Naive thymus-derived CD4-positive, alpha-beta T cell (primary cell): ENCODE measurements around the gene SLC1A7. TPM values are rescaled to one million over a fixed set of nuclear protein-coding genes. Genes with fewer than 3 reads are reported as not detected.
"Not testable (repeated sequence)": the region's sequence is repeated elsewhere in the genome, so short reads cannot be mapped to it uniquely, and the experiment has no call there.

ENCODE experiments used
- ATAC-seq: fragments of 150-1000 bp; cut with Tn5 transposase; 2 replicates; pipeline ENCODE4 v1.10.0; 2021; ENCODE audit warnings: mild to moderate bottlenecking, moderate library complexity
- CTCF ChIA-PET: fragments of 350-600 bp; sonication (Branson Sonifier 250); formaldehyde crosslinking; loops from one replicate; lab custom pipeline; 2021; ENCODE audit warnings: antibody characterized with exemption; lab: Charles Lee
- POLR2A ChIA-PET: fragments of 350-600 bp; sonication (Branson Sonifier 250); formaldehyde crosslinking; loops from one replicate; lab custom pipeline; 2021; ENCODE audit warnings: antibody characterized with exemption, inconsistent platforms; lab: Charles Lee
- DNase-seq, 9 donors: peaks; one replicate each; pipeline versions ENCODE4 v3.0.0 to v3.0.0-alpha.2; 2020 to 2022; ENCODE audit warnings: mixed read lengths in 1 of 9
- H3K27ac ChIP-seq: one replicate; pipeline ENCODE4 v1.7.0; 2013; ENCODE audit warnings: mild to moderate bottlenecking, low read depth, low read length, moderate library complexity
- H3K27me3 ChIP-seq, 2 donors: one replicate each; pipeline ENCODE4 v1.7.0; 2013; ENCODE audit warnings: low read length in 2 of 2, mild to moderate bottlenecking in 2 of 2, moderate library complexity in 2 of 2; ENCODE audit not compliant: control insufficient read depth in 2 of 2, insufficient read depth in 2 of 2
- H3K36me3 ChIP-seq, 3 experiments: 1 replicate in 2 of 3; 2 replicates in 1 of 3; pipeline ENCODE4 v1.7.0; 2013; ENCODE audit warnings: low read length in 3 of 3, mild to moderate bottlenecking in 3 of 3, moderate library complexity in 1 of 3; ENCODE audit not compliant: insufficient read depth in 3 of 3, control insufficient read depth in 2 of 3
- H3K4me1 ChIP-seq, 2 donors: one replicate each; pipeline ENCODE4 v1.7.0; 2013; ENCODE audit warnings: low read length in 2 of 2, mild to moderate bottlenecking in 2 of 2, moderate library complexity in 1 of 2; ENCODE audit not compliant: control insufficient read depth in 2 of 2, insufficient read depth in 2 of 2
- H3K4me3 ChIP-seq: 2 replicates; pipeline ENCODE4 v1.7.0; 2013; ENCODE audit warnings: mild to moderate bottlenecking, low read length
- H3K9me3 ChIP-seq, 3 experiments: 1 replicate in 2 of 3; 2 replicates in 1 of 3; pipeline ENCODE4 v1.7.0; 2013; ENCODE audit warnings: low read length in 3 of 3; ENCODE audit not compliant: control insufficient read depth in 2 of 3
- H3K27ac Mint-ChIP-seq, 9 donors: one replicate each; pipeline ENCODE4 v1.8.0; 2020 to 2022; ENCODE audit warnings: mixed read lengths in 9 of 9, mild to moderate bottlenecking in 8 of 9, moderate library complexity in 5 of 9, inconsistent platforms in 2 of 9
- H3K27me3 Mint-ChIP-seq, 5 donors: one replicate each; pipeline ENCODE4 v1.8.0; 2021 to 2022; ENCODE audit warnings: mixed read lengths in 5 of 5, mild to moderate bottlenecking in 1 of 5
- H3K36me3 Mint-ChIP-seq, 5 donors: one replicate each; pipeline ENCODE4 v1.8.0; 2020 to 2022; ENCODE audit warnings: mixed read lengths in 5 of 5, mild to moderate bottlenecking in 3 of 5, inconsistent platforms in 1 of 5
- H3K4me1 Mint-ChIP-seq, 7 donors: one replicate each; pipeline ENCODE4 v1.8.0; 2020 to 2022; ENCODE audit warnings: mixed read lengths in 7 of 7, mild to moderate bottlenecking in 3 of 7, inconsistent platforms in 1 of 7
- H3K4me3 Mint-ChIP-seq, 10 donors: one replicate each; pipeline ENCODE4 v1.8.0; 2020 to 2022; ENCODE audit warnings: mild to moderate bottlenecking in 10 of 10, mixed read lengths in 10 of 10, moderate library complexity in 6 of 10, inconsistent platforms in 2 of 10
- H3K9me3 Mint-ChIP-seq, 11 donors: one replicate each; pipeline ENCODE4 v1.8.0; 2020 to 2022; ENCODE audit warnings: mixed read lengths in 11 of 11, mild to moderate bottlenecking in 4 of 11, inconsistent platforms in 1 of 11, moderate library complexity in 1 of 11
- intact Hi-C, 2 donors: fragments of 100-400 bp; cut with micrococcal nuclease; formaldehyde crosslinking; loops; one replicate each; pipeline ENCODE4 v1.15.1; 2023
- polyA plus RNA-seq, 2 donors: library from polyadenylated mRNA; unstranded; fragments of 300-500 nt; fragmentation: Illumina TruSeq; gene quantifications; one replicate each; pipeline ENCODE4 v1.2.3, GENCODE V29; 2021
- total RNA-seq, 6 experiments: library from RNA in 5 of 6; stranded (reverse) in 5 of 6; gene quantifications; 1 replicate in 5 of 6; 2 replicates in 1 of 6; pipeline ENCODE4 v1.2.3 and lab custom pipeline; 2021 to 2026

The SLC1A7 gene
- total RNA-seq (1 to 10 TPM in 1 of 5 experiments, under 1 TPM in 1, not detected in 3; 0.16 to 1.8 TPM), polyA plus RNA-seq (not detected), total RNA-seq (lab: John Stamatoyannopoulos, UW) (not detected)

- no peaks in the 10 kb centered on the region for H3K4me1 ChIP-seq
- peaks cover 1 to 9% (median 7%) of the 10 kb centered on the region in 11 donors for H3K9me3 Mint-ChIP-seq
- ATAC-seq (no peak), DNase-seq (no peak)
- H3K4me1 Mint-ChIP-seq, result peaks cover 0 to 2% (median 0%) of the 10 kb centered on the region in 7 donors
- no peaks in the 10 kb centered on the region for H3K36me3 ChIP-seq
- intact Hi-C loops, result no loop called here
- no peak within 1 kb of the TSS for H3K27ac ChIP-seq
- CTCF ChIA-PET, result no interaction called here
- POLR2A ChIA-PET, result no interaction called here
- H3K27me3 ChIP-seq, result no peaks in the 10 kb centered on the region
- H3K4me3 Mint-ChIP-seq, result no peak within 1 kb of the TSS
- H3K27me3 Mint-ChIP-seq, result peaks cover 0 to 4% (median 0%) of the 10 kb centered on the region in 5 donors
- H3K4me3 ChIP-seq, result no peak within 1 kb of the TSS
- peaks cover 0 to 5% (median 4%) of the 10 kb centered on the region in 5 donors for H3K36me3 Mint-ChIP-seq
- no peak within 1 kb of the TSS for H3K27ac Mint-ChIP-seq
- peaks cover 0 to 8% (median 0%) of the 10 kb centered on the region in 3 experiments for H3K9me3 ChIP-seq
Observed at GRCh38 chr1:53142226-53142853, at the start of gene SLC1A7. Gene SLC1A7, minus strand, starts transcription at chr1:53142638. Its CDS starts 189 bp downstream, at chr1:53142449.

GRCh38 chr1:53190210-53190611 lies 47.8 kb upstream of the SLC1A7 start:
- no peak for DNase-seq
- ChIA-PET POLR2A (no interaction called here), CTCF (no interaction called here)
- Histone ChIP-seq H3K4me3 (no peak overlapping the region), H3K27ac (no peak overlapping the region), H3K36me3 (no peaks in the 10 kb centered on the region), H3K4me1 (no peaks in the 10 kb centered on the region), H3K27me3 (no peaks in the 10 kb centered on the region), H3K9me3 (no peaks in the 10 kb centered on the region)
- Mint-ChIP-seq H3K27ac (no peak overlapping the region), H3K36me3 (no peaks in the 10 kb centered on the region), H3K9me3 (peaks cover 0 to 4% (median 0%) of the 10 kb centered on the region in 11 donors), H3K4me3 (no peak overlapping the region), H3K27me3 (peaks cover 0 to 15% (median 6%) of the 10 kb centered on the region in 5 donors), H3K4me1 (no peaks in the 10 kb centered on the region)
- intact Hi-C loops, result no loop called here
- no peak for ATAC-seq

- no peak for ATAC-seq
- Mint-ChIP-seq H3K4me1 (no peaks in the 10 kb centered on the region), H3K36me3 (no peaks in the 10 kb centered on the region), H3K27me3 (peaks cover 0 to 15% (median 6%) of the 10 kb centered on the region in 5 donors), H3K4me3 (no peak overlapping the region), H3K27ac (no peak overlapping the region), H3K9me3 (peaks cover 0 to 4% (median 0%) of the 10 kb centered on the region in 11 donors)
- intact Hi-C loops, result no loop called here
- Histone ChIP-seq H3K36me3 (no peaks in the 10 kb centered on the region), H3K4me1 (no peaks in the 10 kb centered on the region), H3K9me3 (no peaks in the 10 kb centered on the region), H3K27ac (no peak overlapping the region), H3K27me3 (no peaks in the 10 kb centered on the region), H3K4me3 (no peak overlapping the region)
- ChIA-PET POLR2A (interaction anchor here (0.6 kb wide), 1 partner anchor 574 kb away, joined by 4 read pairs; no protein-coding TSS in a partner anchor), CTCF (no interaction called here)
- no peak for DNase-seq
Observed at GRCh38 chr1:53189061-53189460, 46.6 kb upstream of the SLC1A7 start.

GRCh38 chr1:53188099-53188498 lies 45.7 kb upstream of the SLC1A7 start:
- Histone ChIP-seq H3K36me3 (no peaks in the 10 kb centered on the region), H3K27me3 (no peaks in the 10 kb centered on the region), H3K27ac (no peak overlapping the region), H3K4me3 (no peak overlapping the region), H3K9me3 (no peaks in the 10 kb centered on the region), H3K4me1 (no peaks in the 10 kb centered on the region)
- no peaks in the 10 kb centered on the region for H3K36me3 Mint-ChIP-seq
- no peak overlapping the region for H3K4me3 Mint-ChIP-seq
- intact Hi-C loops, result no loop called here
- DNase-seq (no peak), ATAC-seq (no peak)
- H3K27ac Mint-ChIP-seq, result no peak overlapping the region
- CTCF ChIA-PET, result no interaction called here
- peaks cover 0 to 15% (median 6%) of the 10 kb centered on the region in 5 donors for H3K27me3 Mint-ChIP-seq
- H3K9me3 Mint-ChIP-seq, result peaks cover 0 to 4% (median 0%) of the 10 kb centered on the region in 11 donors
- H3K4me1 Mint-ChIP-seq, result no peaks in the 10 kb centered on the region
- POLR2A ChIA-PET, result no interaction called here

GRCh38 chr1:53187401-53187800 lies 45.0 kb upstream of the SLC1A7 start:
- POLR2A ChIA-PET, result interaction anchor here (1.7 kb wide), 1 partner anchor 8 kb away, joined by 6 read pairs; no protein-coding TSS in a partner anchor
- CTCF ChIA-PET, result interaction anchor here (0.8 kb wide), 1 partner anchor 311 kb away, joined by 3 read pairs; no protein-coding TSS in a partner anchor

GRCh38 chr1:53186533-53186932 lies 44.1 kb upstream of the SLC1A7 start:
- H3K4me1 Mint-ChIP-seq, result no peaks in the 10 kb centered on the region
- H3K36me3 Mint-ChIP-seq, result no peaks in the 10 kb centered on the region
- no peaks in the 10 kb centered on the region for H3K9me3 Mint-ChIP-seq
- Histone ChIP-seq H3K4me1 (no peaks in the 10 kb centered on the region), H3K4me3 (no peak overlapping the region), H3K27me3 (no peaks in the 10 kb centered on the region), H3K27ac (no peak overlapping the region), H3K9me3 (no peaks in the 10 kb centered on the region), H3K36me3 (no peaks in the 10 kb centered on the region)
- H3K27ac Mint-ChIP-seq, result no peak overlapping the region
- ATAC-seq (no peak), DNase-seq (no peak)
- peaks cover 0 to 15% (median 6%) of the 10 kb centered on the region in 5 donors for H3K27me3 Mint-ChIP-seq
- no peak overlapping the region for H3K4me3 Mint-ChIP-seq
- intact Hi-C loops, result no loop called here
- ChIA-PET CTCF (no interaction called here), POLR2A (interaction anchor here (1.7 kb wide), 1 partner anchor 9 kb away, joined by 6 read pairs; no protein-coding TSS in a partner anchor)

More at GRCh38 chr1:53187401-53187800, 45.0 kb upstream of the SLC1A7 start:
- no peaks in the 10 kb centered on the region for H3K4me1 ChIP-seq
- DNase-seq (no peak), ATAC-seq (no peak)
- no peaks in the 10 kb centered on the region for H3K9me3 Mint-ChIP-seq
- no peaks in the 10 kb centered on the region for H3K27me3 ChIP-seq
- no peak overlapping the region for H3K27ac ChIP-seq
- H3K27me3 Mint-ChIP-seq, result peaks cover 0 to 15% (median 6%) of the 10 kb centered on the region in 5 donors
- intact Hi-C loops, result no loop called here
- H3K36me3 ChIP-seq, result no peaks in the 10 kb centered on the region
- no peaks in the 10 kb centered on the region for H3K4me1 Mint-ChIP-seq
- H3K9me3 ChIP-seq, result no peaks in the 10 kb centered on the region
- H3K4me3 Mint-ChIP-seq, result no peak overlapping the region
- H3K36me3 Mint-ChIP-seq, result no peaks in the 10 kb centered on the region
- no peak overlapping the region for H3K27ac Mint-ChIP-seq
- no peak overlapping the region for H3K4me3 ChIP-seq

- H3K27ac ChIP-seq, H3K4me1 Mint-ChIP-seq, CTCF ChIA-PET, DNase-seq, H3K4me1 ChIP-seq, H3K9me3 Mint-ChIP-seq, H3K27me3 ChIP-seq, intact Hi-C loops, H3K9me3 ChIP-seq, ATAC-seq, H3K36me3 Mint-ChIP-seq, H3K4me3 Mint-ChIP-seq, H3K36me3 ChIP-seq, H3K4me3 ChIP-seq, H3K27ac Mint-ChIP-seq: not testable (repeated sequence)
- H3K27me3 Mint-ChIP-seq, result peaks cover 0 to 19% (median 6%) of the 10 kb centered on the region in 5 donors
- POLR2A ChIA-PET, result interaction anchor here (1.7 kb wide), 1 partner anchor 10 kb away, joined by 6 read pairs; no protein-coding TSS in a partner anchor
Observed at GRCh38 chr1:53185955-53186297, 43.5 kb upstream of the SLC1A7 start.
